OCI-LY1 (cell line): ENCODE results near the gene ZFPM1.

Source experiments
- CTCF ChIP-seq: fragments of 200-600 bp; sonication (generic), shearing (Covaris generic); IDR thresholded peaks from 2 replicates; pipeline ENCODE4 v1.5.1; 2017; ENCODE audit warnings: mild to moderate bottlenecking, antibody characterized with exemption, low read length, moderate library complexity, mixed read lengths
- EZH2 ChIP-seq: fragments of 200-600 bp; sonication (generic), shearing (Covaris generic); IDR thresholded peaks from 2 replicates; pipeline ENCODE4 v1.8.0; 2017; ENCODE audit warnings: borderline replicate concordance, mixed run types, mild to moderate bottlenecking, antibody characterized with exemption, low read length, moderate library complexity, mixed read lengths

GRCh38 chr16:88524973-88525662 is 72.0 kb downstream of the ZFPM1 start:
- TF ChIP-seq CTCF: no peak
- TF ChIP-seq EZH2: no peak
